Activated T-helper 1 cell treated with anti-CD3 and anti-CD28 coated beads, Interleukin-12 subunit alpha, Interleukin-12 subunit beta, Interleukin-2, Interleukin-4 antibody, amounts not matched to agents 30 ng/mL and 10 ng/mL and 1 ng/mL, durations not matched to agents 14 hours and 24 hours and 36 hours (primary cell): Measurements from ENCODE around the gene MBLAC1. TPM values are rescaled to one million over a fixed set of nuclear protein-coding genes. Genes with fewer than 3 reads are reported as not detected.
"Not testable (repeated sequence)": the region's sequence is repeated elsewhere in the genome, so short reads cannot be mapped to it uniquely, and the experiment has no call there.

ENCODE experiments used
- DNase-seq: peaks from one replicate; pipeline ENCODE4 v3.0.0; 2021; ENCODE audit warnings: low spot score
- H3K27ac Mint-ChIP-seq: one replicate; pipeline ENCODE4 v1.8.0; 2021; ENCODE audit warnings: mild to moderate bottlenecking, mixed read lengths
- H3K27me3 Mint-ChIP-seq: one replicate; pipeline ENCODE4 v1.8.0; 2022; ENCODE audit warnings: mild to moderate bottlenecking, moderate library complexity, mixed read lengths; ENCODE audit not compliant: insufficient read depth
- H3K36me3 Mint-ChIP-seq: one replicate; pipeline ENCODE4 v1.8.0; 2021; ENCODE audit warnings: low read depth, mixed read lengths
- H3K4me1 Mint-ChIP-seq: one replicate; pipeline ENCODE4 v1.8.0; 2021; ENCODE audit warnings: low read depth, mixed read lengths
- H3K4me3 Mint-ChIP-seq: one replicate; pipeline ENCODE4 v1.8.0; 2021; ENCODE audit warnings: mild to moderate bottlenecking, moderate library complexity, mixed read lengths
- H3K9me3 Mint-ChIP-seq: one replicate; pipeline ENCODE4 v1.8.0; 2021; ENCODE audit warnings: mixed read lengths
- intact Hi-C: fragments of 100-400 bp; cut with micrococcal nuclease; formaldehyde crosslinking; loops from one replicate; pipeline ENCODE4 v1.15.1; 2024
- total RNA-seq: library from RNA; stranded (reverse); gene quantifications from 2 replicates; pipeline ENCODE4 v1.2.3, GENCODE V29; 2022

The MBLAC1 gene
- total RNA-seq, 1 donor from 2014 or later = 4.1 TPM

- Mint-ChIP-seq H3K4me1 (peaks cover 18% of the 10 kb centered on the region), H3K36me3 (peaks cover 5% of the 10 kb centered on the region), H3K4me3 (peak within 1 kb of the TSS; percentile 98), H3K27me3 (no peaks in the 10 kb centered on the region), H3K27ac (peak within 1 kb of the TSS; percentile 97), H3K9me3 (no peaks in the 10 kb centered on the region)
- DNase-seq = peak; percentile 90
- intact Hi-C loops = loop anchor here (1.0 to 2.0 kb wide), 5 partner anchors 8 to 309 kb away; partner anchors contain the start of genes AP4M1, MCM7, TRIM4 and ZCWPW1
Observed at GRCh38 chr7:100119072-100119969, 7.4 kb upstream of the MBLAC1 start, which contains the start of the genes CNPY4 and TAF6. Gene CNPY4, plus strand, starts transcription at chr7:100119634. Its CDS starts 111 bp downstream, at chr7:100119745. Gene TAF6, minus strand, starts transcription at chr7:100119358. Its CDS starts 5,149 bp downstream, at chr7:100114209.

- Mint-ChIP-seq H3K9me3 (no peaks in the 10 kb centered on the region), H3K27me3 (no peaks in the 10 kb centered on the region), H3K36me3 (peaks cover 9% of the 10 kb centered on the region), H3K27ac (peak overlapping the region; percentile 97), H3K4me1 (peaks cover 26% of the 10 kb centered on the region), H3K4me3 (peak overlapping the region; percentile 98)
- peak; percentile 66 for DNase-seq
- intact Hi-C loops = loop anchor here (1.0 to 10.0 kb wide), 7 partner anchors 7 to 555 kb away; partner anchors contain the start of genes AP4M1, GNB2, LAMTOR4 and MCM7
Observed at GRCh38 chr7:100119970-100120732, 6.6 kb upstream of the MBLAC1 start.

DNA sequence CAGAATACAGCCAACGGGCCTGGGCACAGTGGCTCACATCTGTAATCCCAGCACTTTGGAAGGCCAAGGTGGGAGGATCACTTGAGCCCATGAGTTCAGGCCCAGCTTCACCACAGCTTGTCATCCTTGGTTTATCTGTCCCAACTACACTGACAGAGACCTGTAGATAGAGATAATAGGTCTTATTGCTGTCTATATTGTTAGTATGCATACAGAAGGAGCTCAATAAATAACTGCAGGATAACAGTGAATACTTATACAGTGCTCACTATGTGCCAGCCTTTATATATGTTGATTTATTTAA lies 6.1 kb upstream of the MBLAC1 start:
- H3K4me3 Mint-ChIP-seq = peak overlapping the region; percentile 98
- H3K36me3 Mint-ChIP-seq = peaks cover 9% of the 10 kb centered on the region
- intact Hi-C loops = loop anchor here (1.0 to 10.0 kb wide), 2 partner anchors 28 to 554 kb away; partner anchors contain the start of genes GNB2 and LAMTOR4
- no peaks in the 10 kb centered on the region for H3K27me3 Mint-ChIP-seq
- H3K9me3 Mint-ChIP-seq = no peaks in the 10 kb centered on the region
- peaks cover 30% of the 10 kb centered on the region for H3K4me1 Mint-ChIP-seq
- peak overlapping the region; percentile 97 for H3K27ac Mint-ChIP-seq
- DNase-seq = no peak

- DNase-seq = no peak
- intact Hi-C loops = loop anchor here (10.0 kb wide), 1 partner anchor 553 kb away; the partner anchor contains the start of gene GNB2
- peaks cover 30% of the 10 kb centered on the region for H3K4me1 Mint-ChIP-seq
- peaks cover 6% of the 10 kb centered on the region for H3K36me3 Mint-ChIP-seq
- no peak overlapping the region for H3K27ac Mint-ChIP-seq
- H3K4me3 Mint-ChIP-seq = no peak overlapping the region
- no peaks in the 10 kb centered on the region for H3K27me3 Mint-ChIP-seq
- no peaks in the 10 kb centered on the region for H3K9me3 Mint-ChIP-seq
Observed at GRCh38 chr7:100122067-100122466, 4.7 kb upstream of the MBLAC1 start.

DNA sequence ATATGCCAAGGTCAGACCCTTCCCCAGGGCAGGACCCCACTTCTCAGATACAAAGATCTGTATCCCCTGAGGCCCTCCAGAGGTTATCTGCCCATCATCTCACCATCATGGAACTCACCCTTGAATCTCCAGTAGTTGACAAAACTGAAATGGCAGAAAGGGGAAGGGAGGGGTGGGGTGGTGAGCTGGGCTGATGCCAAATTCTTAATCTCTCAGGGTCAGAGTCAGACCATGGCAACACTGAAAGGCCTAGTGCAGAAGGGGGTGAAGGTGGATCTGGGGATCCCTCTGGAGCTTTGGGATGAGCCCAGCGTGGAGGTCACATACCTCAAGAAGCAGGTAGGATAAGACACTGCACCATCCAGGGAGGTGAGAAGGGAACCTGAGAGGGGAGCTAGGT lies 4.2 kb upstream of the MBLAC1 start:
- Mint-ChIP-seq H3K9me3 (no peaks in the 10 kb centered on the region), H3K27me3 (no peaks in the 10 kb centered on the region), H3K36me3 (peaks cover 6% of the 10 kb centered on the region), H3K4me1 (peaks cover 30% of the 10 kb centered on the region), H3K4me3 (no peak overlapping the region), H3K27ac (no peak overlapping the region)
- no peak for DNase-seq
- intact Hi-C loops = loop anchor here (10.0 kb wide), 1 partner anchor 552 kb away; the partner anchor contains the start of gene GNB2

- H3K4me1 Mint-ChIP-seq = peaks cover 29% of the 10 kb centered on the region
- H3K9me3 Mint-ChIP-seq = no peaks in the 10 kb centered on the region
- intact Hi-C loops = loop anchor here (10.0 kb wide), 1 partner anchor 550 kb away; the partner anchor contains the start of gene GNB2
- no peaks in the 10 kb centered on the region for H3K27me3 Mint-ChIP-seq
- peak overlapping the region; percentile 94 for H3K4me3 Mint-ChIP-seq
- peak overlapping the region; percentile 29 for H3K27ac Mint-ChIP-seq
- no peak for DNase-seq
- H3K36me3 Mint-ChIP-seq = peaks cover 6% of the 10 kb centered on the region
Observed at GRCh38 chr7:100124301-100125230, 2.2 kb upstream of the MBLAC1 start.

- intact Hi-C loops = loop anchor here (1.0 to 10.0 kb wide), 7 partner anchors 26 to 548 kb away; partner anchors contain the start of genes COPS6, GNB2, TRIM4 and ZKSCAN1
- H3K4me3 Mint-ChIP-seq = peak overlapping the region; percentile 94
- H3K27ac Mint-ChIP-seq = peak overlapping the region; percentile 95
- peaks cover 6% of the 10 kb centered on the region for H3K36me3 Mint-ChIP-seq
- H3K4me1 Mint-ChIP-seq = peaks cover 20% of the 10 kb centered on the region
- no peaks in the 10 kb centered on the region for H3K9me3 Mint-ChIP-seq
- no peak for DNase-seq
- no peaks in the 10 kb centered on the region for H3K27me3 Mint-ChIP-seq
Observed at GRCh38 chr7:100126239-100126930, 382 bp upstream of the MBLAC1 start.

DNA sequence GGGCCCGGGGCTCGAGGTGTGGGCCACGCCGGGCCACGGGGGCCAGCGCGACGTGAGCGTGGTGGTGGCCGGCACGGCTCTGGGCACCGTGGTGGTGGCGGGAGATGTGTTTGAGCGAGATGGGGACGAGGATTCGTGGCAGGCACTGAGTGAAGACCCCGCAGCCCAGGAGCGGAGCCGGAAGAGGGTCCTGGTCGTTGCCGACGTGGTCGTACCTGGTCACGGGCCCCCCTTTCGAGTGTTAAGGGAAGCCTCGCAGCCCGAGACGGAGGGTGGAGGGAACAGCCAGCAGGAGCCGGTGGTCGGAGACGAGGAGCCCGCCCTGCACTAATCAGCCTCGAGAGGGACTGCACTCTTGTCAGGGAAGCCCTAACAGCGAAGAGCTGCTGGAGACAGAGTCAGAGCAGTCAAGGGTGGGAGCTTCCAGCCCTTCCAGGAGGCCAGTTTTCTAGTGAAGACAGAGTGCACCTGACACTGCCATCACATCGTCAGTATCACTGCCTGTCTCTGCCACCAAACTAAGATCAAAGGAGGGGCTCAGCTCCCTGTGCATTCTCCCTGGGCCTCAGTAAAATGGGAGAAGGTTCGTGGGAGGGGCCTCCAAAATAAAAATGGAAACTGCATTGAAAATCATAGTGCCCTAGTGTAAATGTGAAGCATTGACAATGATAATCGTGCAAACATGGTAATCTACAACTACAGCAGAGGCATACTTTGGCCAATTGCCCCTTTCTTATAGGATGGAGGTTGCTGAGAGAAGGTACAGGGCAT lies 1.3 kb downstream of the MBLAC1 start:
- Mint-ChIP-seq H3K27me3 (no peaks in the 10 kb centered on the region), H3K9me3 (no peaks in the 10 kb centered on the region), H3K4me1 (peaks cover 27% of the 10 kb centered on the region), H3K4me3 (peak overlapping the region; percentile 78), H3K27ac (peak overlapping the region; percentile 68), H3K36me3 (peaks cover 4% of the 10 kb centered on the region)
- no peak for DNase-seq
- intact Hi-C loops = loop anchor here (1.0 to 10.0 kb wide), 8 partner anchors 9 to 547 kb away; partner anchors contain the start of genes CNPY4, COPS6, GNB2 and LAMTOR4

DNA sequence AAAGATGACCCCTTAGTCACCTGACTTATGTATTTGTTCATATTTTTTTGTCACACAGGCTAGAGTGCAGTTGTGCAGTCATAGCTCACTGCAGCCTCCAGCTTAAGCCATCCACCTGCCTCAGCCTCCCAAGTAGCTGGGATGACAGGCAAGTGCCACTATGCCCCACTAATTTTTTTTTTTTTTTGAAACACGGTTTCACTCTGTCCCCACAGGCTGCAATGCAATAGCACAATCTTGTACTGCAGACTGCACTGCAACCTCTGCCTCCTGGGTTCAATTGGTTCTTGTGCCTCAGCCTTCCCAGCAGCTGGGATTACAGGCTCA lies 1.8 kb downstream of the MBLAC1 start:
- intact Hi-C loops = loop anchor here (10.0 kb wide), 1 partner anchor 546 kb away; the partner anchor contains the start of gene GNB2
- Mint-ChIP-seq H3K27ac (peak overlapping the region; percentile 68), H3K4me1 (peaks cover 27% of the 10 kb centered on the region), H3K36me3 (peaks cover 4% of the 10 kb centered on the region), H3K27me3 (no peaks in the 10 kb centered on the region), H3K9me3 (no peaks in the 10 kb centered on the region), H3K4me3 (peak overlapping the region; percentile 78)
- DNase-seq = no peak

DNA sequence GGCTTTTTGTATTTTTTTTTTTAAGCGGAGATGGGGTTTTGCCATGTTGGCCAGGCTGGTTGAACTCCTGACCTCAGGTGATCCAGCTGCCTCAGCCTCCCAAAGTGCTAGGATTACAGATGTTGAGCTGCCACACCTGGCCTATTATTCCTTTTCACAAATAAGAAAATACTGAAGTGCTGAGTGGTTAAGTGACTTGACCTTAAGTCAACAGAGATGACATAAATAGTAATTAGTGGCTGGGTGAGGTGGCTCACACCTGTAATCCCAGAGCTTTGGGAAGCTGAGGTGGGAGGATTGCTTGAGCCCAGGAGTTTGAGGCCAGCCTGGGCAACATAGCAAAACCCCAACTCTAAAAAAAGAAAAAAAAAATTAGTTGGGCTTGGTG lies 3.4 kb downstream of the MBLAC1 start:
- H3K4me1 Mint-ChIP-seq = peaks cover 17% of the 10 kb centered on the region
- H3K36me3 Mint-ChIP-seq, H3K27ac Mint-ChIP-seq, H3K27me3 Mint-ChIP-seq, H3K4me3 Mint-ChIP-seq, DNase-seq, H3K9me3 Mint-ChIP-seq: not testable (repeated sequence)
- intact Hi-C loops = loop anchor here (5.0 kb wide), 2 partner anchors 142 to 153 kb away; partner anchors contain the start of gene AZGP1
